LNCAP (cell line): ENCODE results near the gene DPM2.

Source experiments
- TF ChIP-seq, protein P1 (sequence below): fragments of 450-650 bp; IDR thresholded peaks from 2 replicates; pipeline ENCODE4 v1.5.1; 2017; ENCODE audit warnings: mild to moderate bottlenecking

Gene DPM2

GRCh38 chr9:127975376-127976315, 38.0 kb upstream of the DPM2 start:
- TF ChIP-seq, protein P1, sequence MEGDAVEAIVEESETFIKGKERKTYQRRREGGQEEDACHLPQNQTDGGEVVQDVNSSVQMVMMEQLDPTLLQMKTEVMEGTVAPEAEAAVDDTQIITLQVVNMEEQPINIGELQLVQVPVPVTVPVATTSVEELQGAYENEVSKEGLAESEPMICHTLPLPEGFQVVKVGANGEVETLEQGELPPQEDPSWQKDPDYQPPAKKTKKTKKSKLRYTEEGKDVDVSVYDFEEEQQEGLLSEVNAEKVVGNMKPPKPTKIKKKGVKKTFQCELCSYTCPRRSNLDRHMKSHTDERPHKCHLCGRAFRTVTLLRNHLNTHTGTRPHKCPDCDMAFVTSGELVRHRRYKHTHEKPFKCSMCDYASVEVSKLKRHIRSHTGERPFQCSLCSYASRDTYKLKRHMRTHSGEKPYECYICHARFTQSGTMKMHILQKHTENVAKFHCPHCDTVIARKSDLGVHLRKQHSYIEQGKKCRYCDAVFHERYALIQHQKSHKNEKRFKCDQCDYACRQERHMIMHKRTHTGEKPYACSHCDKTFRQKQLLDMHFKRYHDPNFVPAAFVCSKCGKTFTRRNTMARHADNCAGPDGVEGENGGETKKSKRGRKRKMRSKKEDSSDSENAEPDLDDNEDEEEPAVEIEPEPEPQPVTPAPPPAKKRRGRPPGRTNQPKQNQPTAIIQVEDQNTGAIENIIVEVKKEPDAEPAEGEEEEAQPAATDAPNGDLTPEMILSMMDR = no peak

DNA sequence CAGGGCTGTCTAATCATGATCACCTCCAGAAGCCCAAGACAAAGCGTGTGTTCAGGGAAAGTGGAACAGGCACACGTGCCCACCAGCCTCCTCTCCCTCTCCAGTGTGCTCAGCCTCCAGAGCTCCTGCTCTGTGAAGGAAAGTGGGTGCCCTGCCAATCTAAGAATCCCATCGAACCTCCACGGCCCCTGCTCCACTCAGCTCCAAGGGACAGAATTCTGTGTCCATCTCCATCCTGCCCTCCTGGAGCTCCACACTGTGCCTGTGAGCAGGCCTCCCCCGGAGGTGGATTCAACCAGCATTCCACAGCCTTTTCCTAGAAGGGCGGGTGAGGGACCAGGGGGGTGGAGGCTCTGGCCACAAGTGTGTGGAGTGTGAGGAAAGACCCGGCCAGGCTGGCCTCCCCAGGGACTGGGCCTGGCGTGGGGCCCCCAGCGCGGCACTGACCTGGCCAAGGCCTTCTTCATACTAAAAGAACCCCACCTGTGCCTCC, 37.2 kb upstream of the DPM2 start:
- TF ChIP-seq, protein P1 = no peak

- TF ChIP-seq, protein P1 = no peak
Observed at GRCh38 chr9:127974001-127974768, 36.5 kb upstream of the DPM2 start.

GRCh38 chr9:127973169-127974000, 35.7 kb upstream of the DPM2 start:
- TF ChIP-seq, protein P1 = no peak

DNA sequence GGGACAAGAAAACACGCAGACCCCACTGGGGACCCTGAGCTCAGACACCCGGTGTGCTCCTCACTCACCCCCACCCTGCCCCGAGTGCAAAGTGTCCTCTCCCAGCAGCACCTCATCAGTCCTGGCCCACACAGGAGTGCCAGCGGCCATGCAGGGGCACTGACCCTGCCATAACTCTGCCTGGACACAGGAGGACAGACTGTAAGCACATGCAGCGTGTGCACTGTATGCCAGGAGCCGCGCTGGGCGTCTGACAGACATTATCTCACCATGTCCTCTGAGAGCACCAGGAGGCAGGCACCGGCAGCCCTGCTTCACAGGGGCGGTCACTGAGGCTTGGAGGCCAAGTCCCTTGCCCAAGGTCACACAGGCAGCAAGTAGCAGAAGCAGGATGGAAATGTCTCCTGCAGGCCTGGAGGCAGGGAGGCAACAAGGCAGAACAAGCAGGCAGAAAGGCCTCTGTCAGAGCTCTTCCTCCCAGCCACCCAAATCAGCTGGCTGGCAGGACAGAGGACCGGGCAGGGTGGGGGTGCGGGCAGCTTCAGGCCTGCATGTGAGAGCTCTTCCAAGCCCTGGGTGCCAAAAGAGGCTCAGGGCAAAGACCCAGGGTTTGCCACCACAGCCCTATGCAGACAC, 34.7 kb upstream of the DPM2 start:
- TF ChIP-seq, protein P1 = no peak

DNA sequence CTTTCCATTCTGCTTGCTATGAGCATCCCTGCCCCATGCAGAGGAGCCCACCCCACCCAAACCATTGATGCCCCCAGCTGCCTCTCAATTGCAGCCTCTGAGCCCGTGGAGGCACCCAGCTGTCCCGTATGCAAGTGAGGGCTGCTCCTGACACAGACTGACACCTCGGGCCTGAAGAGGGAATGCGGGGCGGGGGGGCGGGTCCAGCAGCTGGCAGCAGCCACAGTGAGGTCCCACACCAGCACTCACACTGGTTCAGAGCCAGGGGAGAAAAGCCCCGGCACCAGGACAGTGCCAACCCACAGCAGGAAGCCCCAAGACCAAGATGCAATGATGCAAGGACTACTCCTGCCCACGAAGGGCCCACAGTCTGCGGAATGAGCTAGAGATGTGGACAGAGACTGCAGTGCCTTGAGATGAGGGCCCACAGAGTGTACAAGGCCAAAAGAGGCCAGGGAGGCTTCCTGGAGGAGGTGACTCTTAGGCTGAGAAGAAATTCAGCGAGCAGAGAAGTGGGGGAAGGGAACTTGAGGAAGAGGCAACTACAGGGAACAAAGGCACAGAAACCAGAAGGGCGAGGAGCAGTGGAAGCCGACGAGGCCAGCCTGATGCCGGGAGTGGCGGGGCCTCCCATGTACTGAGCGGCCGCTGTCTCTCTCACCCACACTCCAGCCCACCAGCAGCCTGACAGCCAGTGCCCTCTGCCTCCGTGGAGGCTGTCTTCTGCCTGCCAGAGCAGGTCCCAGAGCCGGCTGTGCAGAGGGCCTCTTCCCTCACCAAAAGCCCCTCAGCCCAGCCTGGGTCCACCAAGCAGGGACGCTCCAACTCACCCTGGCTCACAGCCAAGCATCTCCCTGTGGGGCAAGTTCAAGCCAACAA, 33.9 kb upstream of the DPM2 start:
- TF ChIP-seq, protein P1 = no peak
